NCI-H446 (cell line): Measurements from ENCODE around the gene SULT1C2.

Source experiments
- DNase-seq, 2 experiments: peaks; one replicate each; lab custom pipeline; 2025; lab: John Stamatoyannopoulos, UW

SULT1C2 gene

DNA sequence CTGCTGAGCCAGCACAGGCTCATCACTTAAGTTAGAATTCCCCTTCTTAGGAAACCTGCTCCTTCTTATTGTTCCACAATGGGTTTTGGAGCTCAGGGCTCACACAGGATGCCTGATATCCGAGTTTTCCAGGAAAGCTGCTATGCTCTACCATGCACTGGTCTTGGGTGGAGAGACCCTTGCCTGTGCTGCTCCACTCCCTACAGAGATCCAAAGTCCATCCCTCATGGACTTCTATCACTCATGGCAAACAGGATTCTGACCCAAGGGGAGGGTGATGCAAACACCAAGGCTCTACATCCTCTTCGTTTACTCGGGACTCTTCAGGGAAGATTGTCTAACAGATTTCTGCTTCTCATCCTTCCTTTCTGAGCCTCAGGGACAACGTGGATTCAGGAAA, 5.2 kb downstream of the SULT1C2 start:
- no peak for DNase-seq

DNA sequence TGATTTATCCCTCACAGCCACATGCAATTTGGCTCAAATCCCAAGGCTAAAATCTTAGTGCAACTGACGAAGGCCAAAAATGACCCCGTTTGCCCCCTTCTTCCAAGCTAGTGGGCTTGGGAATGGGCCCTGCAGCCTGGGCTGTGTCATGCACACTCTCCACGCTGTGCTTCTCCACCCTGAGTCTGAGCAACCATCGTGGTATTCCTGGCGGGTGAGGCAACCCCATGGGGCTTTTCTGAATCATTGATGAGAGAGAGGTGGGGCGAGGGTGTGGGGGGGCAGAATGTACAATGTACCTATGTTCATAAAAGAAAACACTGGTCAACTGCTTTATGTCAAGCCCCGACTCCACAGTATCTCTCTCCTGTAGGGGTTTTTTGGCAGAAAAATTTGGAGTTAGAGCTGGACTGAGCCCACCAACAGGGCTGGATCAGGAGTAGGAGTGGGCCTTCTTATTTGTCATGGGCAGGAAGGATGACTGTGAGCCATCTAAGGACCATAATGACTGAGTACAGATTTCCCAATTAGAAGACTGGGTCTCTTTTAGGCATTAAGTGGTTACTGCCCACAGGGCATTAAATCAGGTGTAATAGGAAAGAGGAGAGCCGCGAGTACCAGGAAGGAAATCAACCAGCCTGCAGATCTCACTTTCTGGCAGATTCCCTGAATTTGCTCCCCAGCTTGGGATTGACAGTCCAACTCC, 8.9 kb downstream of the SULT1C2 start:
- no peak for DNase-seq

DNA sequence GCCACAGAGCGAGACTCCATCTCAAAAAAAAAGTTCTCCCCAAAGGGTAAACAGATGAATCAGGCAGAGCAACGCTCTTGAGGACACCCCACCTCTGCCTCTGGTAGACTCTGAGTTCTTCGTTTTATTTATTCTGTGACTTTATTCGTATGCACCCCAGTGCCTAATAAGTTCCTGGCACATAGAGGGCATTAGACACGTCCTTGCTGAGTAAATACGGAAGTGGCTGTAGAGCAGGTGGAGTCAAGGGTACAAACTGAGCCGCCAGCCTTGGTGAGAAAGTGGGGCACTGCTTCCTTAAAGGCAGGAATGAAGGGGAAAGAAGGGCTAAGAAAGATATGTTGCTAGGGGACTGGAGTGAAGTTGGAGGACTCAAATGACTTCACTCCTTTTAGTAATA, 12.9 kb downstream of the SULT1C2 start:
- DNase-seq = no peak

- DNase-seq = no peak
Observed at GRCh38 chr2:108304975-108305374, 16.3 kb downstream of the SULT1C2 start.

DNA sequence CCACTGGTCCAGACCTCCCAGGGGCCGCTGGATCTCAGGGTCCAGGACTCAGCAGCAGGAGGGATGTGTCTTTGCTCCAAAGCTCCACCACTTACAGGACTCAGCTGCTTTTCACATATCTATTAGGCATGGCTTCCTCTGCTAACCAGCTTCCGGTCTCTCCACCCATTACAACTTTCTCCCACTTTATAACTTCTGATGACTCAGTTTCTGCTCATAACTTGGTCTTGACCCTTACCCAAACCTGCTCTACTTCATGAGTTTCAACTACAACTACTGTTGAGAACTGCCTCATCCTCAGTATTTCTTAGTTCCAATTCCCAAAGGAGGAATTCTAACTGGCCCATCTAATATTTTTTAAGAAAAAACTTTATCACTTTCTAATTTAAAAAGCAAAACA, 17.2 kb downstream of the SULT1C2 start:
- DNase-seq = no peak

DNA sequence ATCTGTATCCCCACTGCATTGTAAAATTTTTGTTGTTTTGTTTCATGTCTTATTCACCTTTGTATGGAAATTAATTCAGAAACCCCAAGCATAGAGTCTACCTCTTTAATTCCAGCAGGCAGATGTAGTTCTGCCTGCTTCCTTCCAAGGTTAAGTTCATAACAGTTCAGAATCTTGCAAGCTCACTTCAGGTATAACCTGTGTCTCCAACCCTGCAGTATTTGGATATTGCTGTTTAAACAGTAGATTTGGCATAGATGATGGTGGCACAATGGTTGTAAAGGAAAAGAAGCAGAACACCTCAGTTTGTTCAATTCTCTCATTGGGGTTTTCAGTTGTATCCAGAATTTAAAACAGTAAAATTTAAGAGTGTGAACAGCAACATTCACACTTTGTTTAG, 21.2 kb downstream of the SULT1C2 start:
- DNase-seq = no peak

DNA sequence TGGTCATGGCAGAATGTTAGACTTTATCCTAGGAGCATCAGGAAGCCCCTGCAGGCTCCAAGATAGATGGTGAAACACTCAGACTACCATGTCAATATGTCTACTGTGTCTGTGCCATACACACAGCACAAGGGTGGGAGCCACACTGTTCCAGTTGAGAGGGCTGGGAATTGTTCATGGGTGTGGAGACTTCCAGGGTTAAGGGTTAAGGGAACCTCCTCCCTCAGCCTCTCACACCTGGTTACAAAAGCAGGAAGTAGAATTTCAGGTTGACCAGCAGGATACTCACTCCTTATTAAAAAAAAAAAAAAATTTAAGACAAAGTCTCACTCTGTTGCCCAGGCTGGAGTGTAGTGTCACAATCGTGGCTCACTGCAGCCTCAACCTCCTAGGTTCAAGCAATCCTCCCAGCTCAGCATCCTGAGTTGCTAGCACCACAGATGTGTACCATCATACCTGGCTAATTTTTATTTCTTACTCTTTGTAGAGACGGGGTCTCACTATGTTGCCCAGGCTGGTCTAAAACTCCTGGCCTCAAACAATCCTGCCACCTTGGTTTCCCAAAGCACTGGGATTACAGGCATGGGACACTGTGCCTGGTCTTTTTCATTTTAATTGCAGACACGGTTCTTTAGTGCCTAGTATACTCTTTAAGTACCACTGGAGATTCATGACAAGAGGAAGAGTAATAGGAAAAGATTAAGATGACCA, 26.0 kb downstream of the SULT1C2 start:
- no peak for DNase-seq

- DNase-seq = no peak
Observed at GRCh38 chr2:108315444-108315934, 26.8 kb downstream of the SULT1C2 start.

DNA sequence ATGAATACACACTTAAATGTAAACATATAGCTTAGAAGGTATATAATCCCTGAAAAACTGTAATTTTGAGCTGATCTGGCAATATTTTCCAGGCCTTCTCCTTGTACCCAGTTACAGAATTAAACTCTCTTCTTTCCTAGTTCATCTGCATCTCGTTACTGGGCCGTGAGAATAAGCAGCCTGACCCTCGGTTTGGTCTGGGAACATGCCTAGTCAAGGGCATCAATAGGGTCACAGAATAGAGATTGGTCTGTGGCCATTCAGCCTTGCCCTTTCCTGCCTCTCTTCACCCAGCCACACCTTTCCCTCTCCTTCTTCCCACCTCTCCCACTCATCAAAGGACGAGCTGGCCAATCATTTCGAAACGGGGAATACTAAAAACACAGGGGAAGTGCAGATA, 27.3 kb downstream of the SULT1C2 start:
- DNase-seq = no peak

DNA sequence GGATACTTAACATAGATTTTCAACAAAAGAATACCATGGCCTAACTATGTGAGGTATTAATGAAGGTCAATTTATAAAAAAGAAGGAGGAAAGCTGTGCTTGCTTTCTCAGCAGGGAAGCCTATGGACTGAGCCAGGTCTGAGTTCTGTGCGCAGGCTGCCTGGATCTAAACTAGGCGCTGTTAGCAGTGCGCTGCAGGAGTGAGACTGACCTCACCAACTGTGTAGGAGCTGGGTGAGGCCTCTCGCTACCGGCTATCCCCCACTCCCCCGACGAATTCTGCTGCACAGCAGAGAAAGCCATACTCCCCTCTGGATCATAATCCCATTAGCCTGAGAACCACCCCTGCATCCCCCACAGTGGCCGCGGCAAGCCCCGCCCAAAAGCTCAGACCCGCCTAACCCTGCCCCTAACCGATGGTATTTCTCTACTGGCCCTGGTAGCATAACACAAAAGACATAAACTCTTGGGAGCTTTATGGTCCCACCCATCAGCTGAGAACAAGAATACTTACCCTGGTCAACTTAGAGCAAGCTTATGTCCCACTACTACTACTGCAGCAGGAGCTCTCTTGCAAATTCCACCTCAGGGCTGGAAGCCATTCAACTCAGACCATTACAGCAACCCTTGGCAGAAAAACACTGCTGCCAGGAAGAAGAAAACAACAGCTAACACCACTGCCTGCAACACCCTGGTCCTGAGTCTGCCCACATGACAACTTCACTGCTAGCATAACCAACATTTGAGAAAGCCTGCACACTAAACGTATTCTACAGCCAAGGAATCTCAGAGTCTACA, 28.0 kb downstream of the SULT1C2 start:
- DNase-seq = no peak

DNA sequence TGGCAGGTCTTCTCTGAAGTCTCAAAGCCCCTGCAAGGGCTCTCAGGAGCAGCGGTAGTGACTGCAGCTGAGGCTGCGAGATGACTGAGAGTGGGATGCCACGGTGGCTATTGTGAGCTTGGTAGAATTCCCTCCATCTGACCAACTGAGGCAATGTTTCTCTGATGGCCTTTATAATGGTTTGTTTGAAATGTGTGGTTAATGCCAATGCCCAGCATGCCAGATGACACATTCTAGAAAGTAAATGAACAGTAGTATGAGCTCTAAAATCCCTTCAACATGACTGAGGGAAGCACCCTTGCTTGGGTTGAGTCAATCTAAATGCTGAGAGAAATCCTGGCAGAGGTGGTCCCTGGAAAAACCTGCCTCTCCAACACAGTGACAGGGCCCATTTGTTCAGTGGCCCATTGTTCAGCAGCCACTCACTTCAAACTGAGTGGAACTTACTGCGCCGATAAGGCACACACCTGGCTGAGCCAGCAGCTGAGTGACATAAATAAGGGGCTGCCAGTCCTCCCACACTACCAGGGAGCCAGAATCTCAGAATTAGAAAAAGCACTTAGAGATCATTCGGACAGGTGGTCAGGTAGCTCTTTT, 31.7 kb downstream of the SULT1C2 start:
- DNase-seq = no peak

DNA sequence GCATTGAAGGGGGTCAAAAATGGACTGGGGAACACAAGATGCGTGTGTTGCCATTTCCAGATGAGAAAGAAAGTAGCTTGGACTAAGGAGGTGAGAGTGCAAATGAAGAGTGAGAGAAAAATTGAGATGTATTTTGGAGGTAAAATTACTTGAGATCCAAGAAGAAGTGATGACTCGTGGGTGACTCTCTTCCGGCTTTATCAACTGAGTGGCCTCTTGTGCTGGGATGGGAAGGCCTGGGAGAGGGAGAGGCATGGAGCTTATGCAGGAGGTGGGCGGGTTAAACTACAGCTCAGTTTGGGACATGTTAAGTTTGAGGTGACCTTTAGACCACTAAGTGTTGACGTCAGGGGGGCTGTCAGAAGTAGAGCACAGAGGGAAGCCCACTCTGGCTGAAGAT, 34.9 kb downstream of the SULT1C2 start:
- DNase-seq = no peak

- no peak for DNase-seq
Observed at GRCh38 chr2:108324531-108325255, 36.0 kb downstream of the SULT1C2 start.

DNA sequence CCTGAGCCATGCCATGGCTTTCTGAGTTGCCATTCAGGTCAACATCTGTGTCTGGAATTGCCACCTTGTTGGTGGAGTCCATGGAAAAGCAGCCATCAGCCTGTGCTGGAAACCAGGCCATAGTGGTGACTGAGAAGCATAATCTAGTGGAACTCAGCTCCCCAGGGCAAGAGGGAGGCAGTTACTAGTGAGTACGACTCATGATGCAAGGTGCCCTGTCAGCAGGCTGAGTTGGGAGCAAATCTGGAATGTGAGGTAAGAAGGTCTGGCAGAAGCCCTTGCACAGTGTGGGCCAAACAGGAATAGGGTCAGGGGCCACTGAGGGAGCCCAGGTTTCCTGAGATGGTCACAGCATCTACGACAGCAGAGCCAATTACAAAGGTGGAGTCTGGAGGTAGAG, 37.1 kb downstream of the SULT1C2 start:
- no peak for DNase-seq

DNA sequence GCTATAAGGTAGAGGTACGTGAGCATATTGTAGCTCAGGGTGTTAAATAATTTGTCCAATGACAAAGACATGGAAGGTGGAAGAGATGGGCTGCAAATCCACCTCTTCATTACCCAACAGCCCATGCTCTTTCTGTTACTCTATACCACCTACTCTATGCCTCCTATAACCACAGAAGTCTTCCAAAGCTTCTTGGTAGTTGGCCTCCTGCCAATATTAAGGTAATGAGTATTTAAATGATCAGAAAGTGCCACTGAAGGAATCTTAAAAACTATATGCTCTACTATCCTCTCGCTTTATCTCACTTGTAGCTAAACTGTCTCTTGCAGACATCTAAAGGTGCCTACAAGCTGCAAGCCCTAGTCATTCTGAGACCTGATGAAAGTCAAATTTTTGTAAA, 41.1 kb downstream of the SULT1C2 start:
- no peak for DNase-seq

DNA sequence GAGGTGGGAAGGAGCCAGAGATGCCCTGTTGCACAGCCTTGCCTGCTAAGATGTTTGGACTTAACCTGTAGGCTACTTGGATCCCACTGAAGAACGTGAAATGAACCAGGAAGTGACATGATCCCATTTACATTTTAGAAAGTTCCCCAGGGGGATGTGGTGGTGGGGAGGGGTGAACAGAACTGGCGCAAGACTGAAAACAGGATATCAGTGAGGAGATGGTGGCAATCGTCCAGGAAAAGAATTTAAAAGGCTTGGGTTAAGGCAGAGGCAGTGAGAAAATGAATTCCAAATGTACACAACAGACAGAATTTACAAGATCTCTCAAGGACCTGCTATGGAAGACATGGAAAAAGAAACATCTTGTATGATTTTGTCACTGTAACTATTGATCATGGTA, 42.3 kb downstream of the SULT1C2 start:
- no peak for DNase-seq

GRCh38 chr2:108345951-108346350, 57.3 kb downstream of the SULT1C2 start:
- DNase-seq = no peak

DNA sequence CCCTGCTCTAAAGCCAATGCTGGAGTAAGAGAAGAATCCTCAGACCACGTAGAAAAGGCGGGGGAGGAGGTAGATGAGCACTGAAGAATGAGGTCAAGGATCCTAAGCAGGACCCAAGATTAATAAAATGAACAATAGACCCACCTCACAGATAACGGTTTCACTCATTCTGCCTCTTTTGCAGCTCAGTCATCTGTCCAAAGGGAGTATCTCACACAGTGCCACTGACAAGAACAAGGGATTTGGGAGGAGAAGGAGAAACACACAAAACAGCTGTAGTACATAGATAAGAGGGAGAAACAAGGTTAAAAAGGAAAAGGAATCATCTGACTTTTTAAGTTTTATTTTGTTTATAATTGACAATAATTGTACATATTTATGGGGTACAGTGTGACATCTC, 58.1 kb downstream of the SULT1C2 start:
- DNase-seq = no peak

DNA sequence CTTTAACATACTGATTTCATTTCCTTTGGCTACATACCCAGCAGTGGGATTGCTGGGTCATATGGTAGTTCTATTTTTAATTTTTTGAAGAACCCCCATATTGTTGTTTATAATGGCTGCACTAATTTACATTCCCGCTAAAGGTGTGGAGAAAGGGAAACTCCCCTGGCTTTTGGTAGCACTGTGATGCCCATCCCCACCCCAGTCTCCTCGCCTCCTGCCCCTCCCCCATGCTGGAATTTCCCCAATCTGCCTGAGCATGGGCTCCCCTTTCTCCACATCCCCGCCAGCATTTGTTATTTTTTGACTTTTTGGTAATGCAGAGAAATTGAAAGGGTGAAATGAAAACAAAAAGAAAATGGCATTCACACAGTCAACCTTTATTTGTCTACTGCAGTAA, 59.1 kb downstream of the SULT1C2 start:
- DNase-seq = no peak

GRCh38 chr2:108348816-108349570, 60.3 kb downstream of the SULT1C2 start:
- DNase-seq = no peak

DNA sequence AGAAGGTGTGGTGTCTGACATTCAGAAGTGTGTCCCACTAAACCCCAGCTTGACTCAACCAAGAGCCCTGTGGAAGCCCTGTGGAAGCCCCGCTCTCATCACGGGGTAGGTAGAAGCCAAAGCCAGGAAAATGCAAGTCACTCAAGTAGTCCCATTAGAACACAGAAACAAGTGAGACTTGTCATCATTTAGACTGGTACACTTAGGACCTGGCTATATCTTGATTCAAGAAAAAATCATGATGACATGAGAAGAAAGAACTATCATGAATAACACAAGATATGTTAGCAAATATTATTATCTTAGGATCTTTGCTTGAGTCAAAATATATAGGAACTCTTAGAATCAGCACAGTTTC, 60.9 kb downstream of the SULT1C2 start:
- no peak for DNase-seq
